ENCODE data around the gene LRP2BP.

LRP2BP gene

DNA sequence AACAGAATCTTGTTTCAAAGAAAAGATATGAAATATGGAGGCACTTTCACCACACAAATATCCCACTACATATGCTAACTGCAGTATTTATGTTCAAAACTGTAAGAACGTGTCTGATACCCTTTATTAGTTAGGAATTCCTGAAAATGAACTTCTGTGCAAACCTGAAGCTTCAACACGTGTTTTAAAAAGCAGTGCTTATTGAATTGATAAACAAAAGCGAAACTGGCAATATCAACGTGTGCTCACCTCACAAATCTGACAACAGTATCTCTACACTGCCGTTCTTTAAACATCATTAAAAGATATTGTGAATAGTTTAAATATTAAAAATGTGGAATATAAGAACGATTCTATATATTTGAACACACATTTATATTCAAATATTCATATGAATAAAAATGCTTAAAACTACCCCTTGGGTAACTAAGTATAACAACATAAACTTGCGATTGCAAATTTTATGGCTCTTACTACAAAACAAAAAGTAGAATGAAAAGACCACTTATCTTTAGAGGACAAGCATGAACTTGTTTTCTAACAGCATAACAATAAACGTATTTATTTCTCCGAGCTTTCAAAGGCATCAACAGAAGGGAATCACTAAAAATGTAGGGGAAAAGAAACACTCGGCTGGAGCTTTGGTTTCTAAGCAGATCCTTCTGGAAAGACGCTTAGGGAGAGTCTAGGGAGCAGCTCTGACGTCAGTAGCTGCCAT is at the start of gene LRP2BP:
Gene LRP2BP, minus strand, starts transcription at position 687 of the 718 bp plus-strand sequence. CDS start 17,738 bp downstream, outside the sequence.
- DNase-seq: no peak
- Mint-ChIP-seq H3K4me3 (peak within 1 kb of the TSS; percentile 87), H3K4me1 (ENCODE audit: low read depth) (peaks cover 54% of the 10 kb centered on the region), H3K27me3 (no peaks in the 10 kb centered on the region), H3K36me3 (ENCODE audit: low read depth) (peaks cover 35% of the 10 kb centered on the region), H3K27ac (peak within 1 kb of the TSS; percentile 97), H3K9me3 (no peaks in the 10 kb centered on the region)

DNA sequence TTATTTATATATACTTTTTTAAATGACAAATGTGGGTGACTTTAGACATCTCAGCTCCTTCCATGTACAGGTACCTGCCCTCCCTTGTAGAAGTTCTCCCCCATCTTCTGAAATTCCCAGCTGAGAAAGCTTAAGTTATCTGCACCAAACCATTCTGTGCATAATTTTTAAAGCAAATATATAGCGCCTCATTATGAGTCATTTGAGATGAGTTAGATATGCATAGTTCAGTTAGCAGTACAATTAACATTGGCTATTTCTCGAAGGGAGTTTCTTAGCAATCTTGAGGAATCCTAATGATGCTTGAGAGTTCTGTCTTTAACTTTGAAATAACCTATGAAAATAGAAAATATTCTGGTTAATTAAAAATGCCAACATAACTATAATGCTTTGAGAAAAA is 49.5 kb upstream of the LRP2BP start:
- Mint-ChIP-seq H3K27me3 (peaks cover 6% of the 10 kb centered on the region), H3K36me3 (ENCODE audit: low read depth) (no peaks in the 10 kb centered on the region), H3K4me3 (no peak overlapping the region), H3K9me3 (no peaks in the 10 kb centered on the region), H3K27ac (no peak overlapping the region), H3K4me1 (ENCODE audit: low read depth) (no peaks in the 10 kb centered on the region)
- DNase-seq: no peak

- Mint-ChIP-seq H3K4me1 (ENCODE audit: low read depth) (no peaks in the 10 kb centered on the region), H3K4me3 (no peak overlapping the region), H3K27me3 (no peaks in the 10 kb centered on the region), H3K27ac (no peak overlapping the region), H3K9me3 (no peaks in the 10 kb centered on the region), H3K36me3 (ENCODE audit: low read depth) (no peaks in the 10 kb centered on the region)
- DNase-seq: no peak
Measured at GRCh38 chr4:185441479-185441878, 45.8 kb upstream of the LRP2BP start.

- Mint-ChIP-seq H3K4me1 (ENCODE audit: low read depth) (no peaks in the 10 kb centered on the region), H3K27me3 (peaks cover 2% of the 10 kb centered on the region), H3K36me3 (ENCODE audit: low read depth) (no peaks in the 10 kb centered on the region), H3K9me3 (no peaks in the 10 kb centered on the region), H3K27ac (no peak overlapping the region), H3K4me3 (no peak overlapping the region)
- no peak for DNase-seq
Measured at GRCh38 chr4:185437809-185438208, 42.1 kb upstream of the LRP2BP start.

GRCh38 chr4:185435466-185435865 is 39.7 kb upstream of the LRP2BP start:
- Mint-ChIP-seq H3K36me3 (ENCODE audit: low read depth) (no peaks in the 10 kb centered on the region), H3K4me1 (ENCODE audit: low read depth) (no peaks in the 10 kb centered on the region), H3K27me3 (peaks cover 2% of the 10 kb centered on the region), H3K9me3 (no peaks in the 10 kb centered on the region), H3K4me3 (no peak overlapping the region), H3K27ac (no peak overlapping the region)
- no peak for DNase-seq

DNA sequence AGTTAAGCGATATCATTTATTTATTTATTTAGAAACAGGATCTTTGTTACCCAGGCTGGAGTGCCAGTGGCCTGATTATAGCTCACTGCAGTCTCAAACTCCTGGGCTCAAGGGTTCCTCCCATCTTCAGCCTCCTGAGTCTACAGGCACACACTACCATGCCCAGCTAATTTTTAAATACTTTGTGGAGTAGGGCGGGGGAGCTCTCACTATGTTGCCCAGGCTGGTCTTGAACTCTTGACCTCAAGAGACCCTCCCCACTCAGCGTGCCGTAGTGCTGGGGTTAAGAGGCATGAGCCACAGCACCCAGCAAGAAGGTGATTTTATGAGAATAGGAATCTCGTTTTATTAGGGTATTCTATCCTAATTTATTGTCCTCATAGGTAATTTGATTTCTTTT is 33.9 kb upstream of the LRP2BP start:
- Mint-ChIP-seq H3K9me3 (no peaks in the 10 kb centered on the region), H3K4me3 (no peak overlapping the region), H3K36me3 (ENCODE audit: low read depth) (peaks cover 12% of the 10 kb centered on the region), H3K27me3 (peaks cover 3% of the 10 kb centered on the region), H3K27ac (no peak overlapping the region), H3K4me1 (ENCODE audit: low read depth) (peaks cover 9% of the 10 kb centered on the region)
- no peak for DNase-seq

DNA sequence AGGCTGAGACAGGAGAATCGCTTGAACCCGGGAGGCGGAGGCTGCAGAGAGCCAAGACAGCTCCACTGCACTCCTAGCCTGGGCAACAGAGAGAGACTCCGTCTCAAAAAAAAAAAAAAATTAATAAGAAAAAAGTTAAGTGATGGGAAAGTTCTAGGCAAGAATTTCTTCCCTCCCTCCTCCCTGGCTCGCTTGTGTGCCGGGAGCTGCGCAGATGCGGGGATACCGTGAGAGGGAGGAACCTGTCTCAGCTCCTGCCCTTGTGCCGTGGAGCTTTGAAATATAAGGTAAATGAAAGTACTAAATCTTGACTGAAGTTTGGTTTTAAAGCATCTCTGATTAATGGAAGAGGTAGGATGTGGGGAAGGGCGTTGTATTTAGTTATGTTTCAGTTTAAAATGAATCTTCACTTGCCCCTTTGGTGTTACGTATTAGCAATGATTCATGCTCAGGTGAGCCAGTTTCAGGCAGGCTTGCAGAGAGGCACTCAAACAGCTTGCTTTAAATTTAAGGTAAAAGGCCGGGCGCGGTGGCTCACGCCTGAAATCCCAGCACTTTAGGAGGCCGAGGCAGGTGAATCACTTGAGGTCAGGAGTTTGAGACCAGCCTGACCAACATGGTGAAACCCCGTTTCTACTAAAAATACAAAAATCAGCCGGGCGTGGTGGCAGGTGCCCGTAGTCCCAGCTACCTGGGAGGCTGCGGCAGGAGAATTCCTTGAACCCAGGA is 31.4 kb upstream of the LRP2BP start:
- no peak for DNase-seq
- no peak overlapping the region for H3K27ac Mint-ChIP-seq
- no peaks in the 10 kb centered on the region for H3K9me3 Mint-ChIP-seq
- peaks cover 20% of the 10 kb centered on the region for H3K36me3 Mint-ChIP-seq (ENCODE audit: low read depth)
- H3K4me3 Mint-ChIP-seq: peak overlapping the region; percentile 22
- H3K27me3 Mint-ChIP-seq: peaks cover 3% of the 10 kb centered on the region
- peaks cover 24% of the 10 kb centered on the region for H3K4me1 Mint-ChIP-seq (ENCODE audit: low read depth)

DNA sequence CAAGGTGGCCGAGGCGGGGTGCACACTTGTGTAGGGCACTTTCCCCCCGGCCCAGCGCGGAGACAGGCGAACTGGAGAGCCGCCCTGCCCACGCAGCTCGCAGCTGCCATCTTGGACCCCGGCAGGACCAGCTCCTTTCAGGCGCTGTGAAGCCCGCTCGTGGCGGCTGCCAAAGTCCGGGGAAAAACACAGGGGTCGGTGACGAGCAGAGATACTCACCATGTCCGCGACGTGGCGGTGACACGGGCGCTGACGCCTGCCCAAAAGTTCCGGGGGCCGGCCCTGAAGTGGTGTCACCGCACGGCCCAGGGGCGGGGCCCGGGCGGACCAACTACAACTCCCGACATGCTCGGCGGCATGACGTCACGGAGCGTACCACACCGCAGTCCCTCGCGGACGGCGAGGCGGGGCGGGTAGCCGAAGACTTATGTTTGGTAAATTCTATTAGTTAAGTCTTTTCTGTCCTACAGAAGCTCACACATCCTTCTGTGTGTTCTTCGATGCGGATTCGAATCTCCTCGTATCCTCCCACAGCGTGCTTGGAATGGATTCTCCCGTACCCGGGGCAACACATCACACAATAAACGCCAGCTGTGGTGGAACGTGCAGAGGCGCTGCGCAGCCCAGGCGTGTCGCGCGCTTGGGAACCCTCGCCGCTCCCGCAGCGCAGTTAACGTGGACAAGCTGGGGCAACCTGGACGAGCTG is 30.1 kb upstream of the LRP2BP start, which contains the start of gene UFSP2:
Gene UFSP2, minus strand, starts transcription at position 318 of the 706 bp plus-strand sequence. Its CDS starts 96 bp downstream, at position 222.
- H3K27ac Mint-ChIP-seq: peak within 1 kb of the TSS; percentile 100
- no peaks in the 10 kb centered on the region for H3K9me3 Mint-ChIP-seq
- peak within 1 kb of the TSS; percentile 83 for H3K4me3 Mint-ChIP-seq
- peaks cover 3% of the 10 kb centered on the region for H3K27me3 Mint-ChIP-seq
- H3K36me3 Mint-ChIP-seq (ENCODE audit: low read depth): peaks cover 33% of the 10 kb centered on the region
- peak; percentile 97 for DNase-seq
- H3K4me1 Mint-ChIP-seq (ENCODE audit: low read depth): peaks cover 35% of the 10 kb centered on the region

DNA sequence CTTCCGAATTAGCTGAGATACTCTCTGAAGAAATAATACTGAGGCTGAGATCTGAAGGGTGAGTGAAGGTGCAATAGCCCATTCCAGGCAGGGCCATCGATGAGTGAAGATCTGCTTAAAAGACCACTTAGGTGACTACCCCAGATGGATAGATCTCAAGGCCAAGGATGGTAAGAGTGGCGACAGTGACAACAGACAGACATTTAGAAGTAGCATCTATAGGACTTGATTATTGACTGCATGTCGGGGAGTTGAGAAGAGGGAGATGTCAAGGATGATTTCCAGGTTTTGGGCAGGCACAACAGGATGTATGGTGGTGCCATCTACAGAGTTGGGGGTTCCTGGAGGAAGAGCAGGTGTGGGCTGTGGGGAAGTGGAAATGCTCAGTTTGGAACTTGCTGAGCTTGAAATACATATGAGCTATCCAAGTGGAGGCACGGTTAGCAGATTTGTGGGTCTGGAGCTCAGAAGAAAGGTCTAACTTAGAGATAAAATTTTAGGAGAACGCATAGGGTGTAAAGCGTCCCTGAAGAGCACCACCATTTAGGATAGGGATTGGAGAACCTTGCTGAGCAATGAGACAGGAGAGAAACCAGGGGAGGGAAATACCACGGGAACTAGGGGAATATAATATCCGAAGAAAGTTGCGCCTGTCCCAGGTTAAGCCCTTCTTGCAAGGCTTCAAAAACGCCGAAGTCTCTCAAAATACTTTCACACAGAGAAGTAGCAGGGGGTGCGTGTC is 29.4 kb upstream of the LRP2BP start:
- Mint-ChIP-seq H3K27me3 (peaks cover 3% of the 10 kb centered on the region), H3K9me3 (no peaks in the 10 kb centered on the region), H3K4me3 (peak overlapping the region; percentile 83), H3K27ac (peak overlapping the region; percentile 100), H3K36me3 (ENCODE audit: low read depth) (peaks cover 39% of the 10 kb centered on the region), H3K4me1 (ENCODE audit: low read depth) (peaks cover 35% of the 10 kb centered on the region)
- DNase-seq: peak; percentile 37

DNA sequence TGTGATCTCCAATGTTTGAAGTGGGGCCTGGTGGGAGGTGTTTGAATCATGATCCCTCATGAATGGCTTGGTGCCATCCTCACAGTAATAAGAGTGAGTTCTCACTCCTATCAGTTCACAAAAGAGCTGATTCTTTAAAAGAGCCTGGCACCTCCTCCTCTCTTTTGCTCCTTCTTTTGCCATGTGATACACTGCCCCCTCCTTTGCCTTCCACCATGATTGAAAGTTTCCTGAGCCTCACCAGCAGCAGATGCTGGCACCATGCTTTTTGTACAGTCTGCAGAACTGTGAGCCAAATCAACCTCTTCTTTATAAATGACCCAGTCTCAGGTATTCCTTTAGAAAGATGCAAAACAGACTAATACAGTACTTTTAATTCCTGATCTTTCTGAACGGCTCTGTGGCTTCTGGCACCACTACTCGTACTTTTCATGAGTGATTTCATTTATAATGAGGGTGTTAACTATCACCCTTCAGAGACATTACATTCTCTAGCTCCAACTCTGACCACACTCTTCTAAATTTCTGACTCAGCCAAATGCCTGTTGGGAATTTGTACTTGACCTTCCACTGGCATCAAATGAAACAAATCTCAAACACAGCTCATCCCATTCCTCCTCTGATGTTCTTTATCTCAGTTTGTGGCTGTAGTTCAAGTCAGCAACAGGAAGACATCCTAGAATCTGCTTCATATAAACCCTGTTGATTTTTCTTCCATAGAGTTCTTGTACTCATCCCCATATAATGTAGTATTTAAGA is 25.8 kb upstream of the LRP2BP start:
- Mint-ChIP-seq H3K27me3 (no peaks in the 10 kb centered on the region), H3K9me3 (no peaks in the 10 kb centered on the region)

DNA sequence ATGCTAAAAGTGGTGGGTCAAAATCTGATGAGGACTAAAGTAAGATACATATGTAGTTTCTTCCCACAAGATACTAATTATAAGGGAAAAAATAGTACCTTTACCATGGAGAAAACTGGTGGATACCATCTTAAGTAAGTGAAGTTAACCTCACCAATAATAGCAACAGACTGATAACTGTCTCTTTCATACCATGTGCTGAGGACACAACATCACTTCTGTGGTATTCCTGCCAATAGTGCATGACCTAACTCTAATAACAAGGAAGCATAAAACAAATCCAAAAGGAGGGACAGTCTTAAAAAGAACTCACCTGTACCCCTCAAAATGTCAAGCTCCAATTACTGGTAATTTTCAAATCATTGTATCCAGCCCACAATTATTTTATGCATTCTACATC is 21.2 kb upstream of the LRP2BP start:
- H3K4me1 Mint-ChIP-seq (ENCODE audit: low read depth): peaks cover 15% of the 10 kb centered on the region
- H3K27ac Mint-ChIP-seq: no peak overlapping the region

More for the DNA sequence above, 25.8 kb upstream of the LRP2BP start:
- no peak overlapping the region for H3K27ac Mint-ChIP-seq
- H3K4me3 Mint-ChIP-seq: no peak overlapping the region
- DNase-seq: no peak
- H3K36me3 Mint-ChIP-seq (ENCODE audit: low read depth): peaks cover 69% of the 10 kb centered on the region
- peaks cover 39% of the 10 kb centered on the region for H3K4me1 Mint-ChIP-seq (ENCODE audit: low read depth)

DNA sequence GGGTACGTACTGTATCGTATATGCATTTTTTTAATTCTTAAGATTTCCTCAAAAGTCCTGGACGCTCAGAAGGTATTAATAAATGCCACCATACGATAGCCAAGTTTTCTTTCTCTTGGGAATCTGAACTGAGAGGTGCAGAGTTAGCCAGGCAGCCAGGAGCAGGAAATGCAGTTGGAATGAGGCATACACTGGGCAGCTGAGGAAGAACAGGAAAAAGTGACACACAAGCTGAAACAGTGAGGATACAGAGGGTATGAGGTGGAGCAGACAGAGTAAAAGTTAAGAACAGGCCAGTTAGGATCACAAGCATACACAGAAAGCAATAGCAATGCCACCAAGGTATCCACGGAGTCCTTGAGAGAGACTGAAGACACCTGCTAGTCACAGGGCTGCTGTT is 16.7 kb upstream of the LRP2BP start:
- Mint-ChIP-seq H3K4me3 (no peak overlapping the region), H3K27me3 (no peaks in the 10 kb centered on the region), H3K27ac (no peak overlapping the region), H3K4me1 (ENCODE audit: low read depth) (no peaks in the 10 kb centered on the region), H3K36me3 (ENCODE audit: low read depth) (peaks cover 74% of the 10 kb centered on the region), H3K9me3 (no peaks in the 10 kb centered on the region)
- no peak for DNase-seq

More for the DNA sequence above, 21.2 kb upstream of the LRP2BP start:
- H3K9me3 Mint-ChIP-seq: no peaks in the 10 kb centered on the region
- no peak overlapping the region for H3K4me3 Mint-ChIP-seq
- no peaks in the 10 kb centered on the region for H3K27me3 Mint-ChIP-seq
- H3K36me3 Mint-ChIP-seq (ENCODE audit: low read depth): peaks cover 83% of the 10 kb centered on the region
- DNase-seq: no peak

- H3K27ac Mint-ChIP-seq: no peak overlapping the region
- no peaks in the 10 kb centered on the region for H3K27me3 Mint-ChIP-seq
- no peaks in the 10 kb centered on the region for H3K4me1 Mint-ChIP-seq (ENCODE audit: low read depth)
- no peak for DNase-seq
- no peak overlapping the region for H3K4me3 Mint-ChIP-seq
- H3K9me3 Mint-ChIP-seq: no peaks in the 10 kb centered on the region
- H3K36me3 Mint-ChIP-seq (ENCODE audit: low read depth): peaks cover 68% of the 10 kb centered on the region
Measured at GRCh38 chr4:185411849-185412248, 16.1 kb upstream of the LRP2BP start.

Measured in activated T-cell treated with anti-CD3 and anti-CD28 coated beads, Interleukin-2, amount 50 U/mL, for 24 hours (primary cell).